A549 treated with CORT108297 at 1 μM for 4 hours (cell line): Measurements from ENCODE around the gene CRTAC1. TPM values are rescaled to one million over a fixed set of nuclear protein-coding genes. Genes with fewer than 3 reads are reported as not detected.

Experiments
- total RNA-seq: library from RNA; stranded (reverse); fragments of 200-300 nt; extraction: Qiagen RNA extraction; gene quantifications from 5 replicates; pipeline ENCODE4 v1.2.3, GENCODE V29; 2022

Gene CRTAC1, protein sequence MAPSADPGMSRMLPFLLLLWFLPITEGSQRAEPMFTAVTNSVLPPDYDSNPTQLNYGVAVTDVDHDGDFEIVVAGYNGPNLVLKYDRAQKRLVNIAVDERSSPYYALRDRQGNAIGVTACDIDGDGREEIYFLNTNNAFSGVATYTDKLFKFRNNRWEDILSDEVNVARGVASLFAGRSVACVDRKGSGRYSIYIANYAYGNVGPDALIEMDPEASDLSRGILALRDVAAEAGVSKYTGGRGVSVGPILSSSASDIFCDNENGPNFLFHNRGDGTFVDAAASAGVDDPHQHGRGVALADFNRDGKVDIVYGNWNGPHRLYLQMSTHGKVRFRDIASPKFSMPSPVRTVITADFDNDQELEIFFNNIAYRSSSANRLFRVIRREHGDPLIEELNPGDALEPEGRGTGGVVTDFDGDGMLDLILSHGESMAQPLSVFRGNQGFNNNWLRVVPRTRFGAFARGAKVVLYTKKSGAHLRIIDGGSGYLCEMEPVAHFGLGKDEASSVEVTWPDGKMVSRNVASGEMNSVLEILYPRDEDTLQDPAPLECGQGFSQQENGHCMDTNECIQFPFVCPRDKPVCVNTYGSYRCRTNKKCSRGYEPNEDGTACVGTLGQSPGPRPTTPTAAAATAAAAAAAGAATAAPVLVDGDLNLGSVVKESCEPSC
- total RNA-seq = 1.2 to 1.9 TPM (median 1.4 TPM) in 5 replicates

DNA sequence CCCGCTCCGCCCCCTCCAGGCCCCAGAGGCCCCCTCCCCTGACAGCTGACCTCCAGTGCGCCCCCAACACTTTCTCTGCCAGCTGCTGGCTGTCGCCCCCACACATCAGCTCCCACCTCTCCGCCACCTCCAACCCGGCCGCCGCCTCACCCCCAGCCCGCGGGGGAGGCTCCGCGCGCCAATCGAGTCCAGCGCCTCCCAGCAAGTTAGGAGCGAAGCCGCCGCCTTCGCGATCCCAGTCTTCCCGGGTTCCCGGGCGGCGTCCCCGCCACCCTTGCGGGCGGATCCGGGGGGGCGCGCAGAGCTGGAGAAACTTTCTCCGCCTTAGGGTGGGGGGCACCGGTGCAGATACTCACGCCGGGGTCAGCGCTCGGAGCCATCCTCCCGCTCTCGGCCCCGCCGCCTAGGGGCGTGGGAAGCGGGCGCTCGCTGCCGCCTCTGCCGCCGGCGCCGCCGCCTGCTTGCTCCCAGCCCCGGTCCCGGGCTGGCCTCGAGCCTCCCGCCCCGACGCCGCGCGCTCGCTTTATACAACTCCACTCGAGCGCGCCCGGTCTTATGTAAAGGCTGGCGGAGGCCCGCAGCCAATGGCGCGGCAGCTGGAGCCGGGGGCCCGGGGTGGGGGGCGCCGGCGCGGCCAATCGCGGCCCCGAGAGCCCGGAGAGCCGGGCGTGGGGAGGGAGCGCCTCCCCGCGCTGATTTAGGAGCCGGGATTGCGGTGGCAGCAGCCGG is at the start of gene CRTAC1:
CRTAC1 (minus strand) TSS at position 529 of the 729 bp plus-strand sequence; CDS start at position 380, 149 bp downstream.

DNA sequence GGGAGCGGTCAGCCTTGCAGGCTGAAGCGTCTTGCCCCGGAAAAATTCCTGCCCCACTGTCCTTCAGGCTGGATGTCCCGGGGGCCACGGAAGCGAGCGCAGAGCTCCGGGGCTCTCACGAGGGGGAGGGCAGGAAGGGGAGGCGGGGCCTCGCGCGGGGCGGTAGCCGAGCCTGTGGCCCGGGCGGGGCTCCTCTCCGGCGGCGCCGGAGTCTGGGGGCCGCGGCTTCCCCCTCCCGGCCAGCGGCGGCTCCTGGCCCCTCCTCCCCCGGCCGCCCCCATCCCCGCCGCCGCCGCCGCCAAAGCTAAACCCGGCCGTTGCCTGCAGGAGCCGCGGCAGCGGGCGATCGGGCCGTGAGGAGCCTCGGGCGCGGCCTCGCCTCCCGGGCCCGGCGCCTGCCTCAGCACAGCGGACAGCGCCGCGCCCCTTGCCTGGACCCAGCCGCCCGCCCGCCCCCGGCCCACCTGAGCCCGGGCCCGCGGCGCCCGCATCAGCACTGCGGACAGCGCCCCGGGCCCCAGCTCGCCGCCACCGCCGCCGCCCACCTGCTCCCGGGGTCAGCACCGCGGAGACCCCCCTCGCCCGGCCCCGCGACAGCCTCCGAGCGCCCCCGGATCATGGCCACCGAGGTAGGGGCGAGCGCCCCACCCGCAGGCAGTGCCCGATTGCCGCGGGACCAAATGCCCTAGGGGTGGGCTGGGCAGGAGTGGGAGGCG is 180.6 kb downstream of the CRTAC1 start, which contains the start of gene GOLGA7B:
GOLGA7B (plus strand) TSS at position 157 of the 716 bp plus-strand sequence; CDS start at position 618, 461 bp downstream.

Other genes starting within 250 kb of the CRTAC1 start
- gene GOLGA7B, start 180.8 kb downstream of the CRTAC1 start, total RNA-seq = 3.5 to 5.4 TPM (median 4.6 TPM) in 5 replicates
- gene R3HCC1L, start 104.0 kb upstream of the CRTAC1 start, total RNA-seq = 12.4 to 15.9 TPM (median 14.3 TPM) in 5 replicates
- 1.2 to 1.8 TPM (median 1.3 TPM) in 5 replicates for gene LOXL4, start 237.6 kb upstream of the CRTAC1 start, total RNA-seq